IMR-90 (cell line): Measurements from ENCODE around the gene FRMD5. TPM values are rescaled to one million over a fixed set of nuclear protein-coding genes. Genes with fewer than 3 reads are reported as not detected.
"Not testable (repeated sequence)": the region's sequence is repeated elsewhere in the genome, so short reads cannot be mapped to it uniquely, and the experiment has no call there.

Source experiments
- ATAC-seq: fragments of 200-7000 bp; cut with Tn5 transposase; 2 replicates; pipeline ENCODE4 v1.9.1; 2020; ENCODE audit warnings: low read depth, mild to moderate bottlenecking, moderate library complexity
- BruUV-seq: library from RNA; stranded (reverse); fragments of 400-500 nt; replicated peaks from 2 replicates; lab custom pipeline; 2021; lab: Mats Ljungman, UMichigan
- CTCF ChIA-PET: fragments of 300-600 bp; formaldehyde crosslinking; extraction: SDS; loops from one replicate; lab custom pipeline; 2021; ENCODE audit warnings: antibody characterized with exemption; lab: Yijun Ruan, JAX
- POLR2A ChIA-PET: fragments of 300-600 bp; sonication (Branson Sonifier 250); formaldehyde crosslinking; loops from one replicate; lab custom pipeline; 2022; ENCODE audit warnings: antibody characterized with exemption; ENCODE audit not compliant: unreplicated experiment; lab: Charles Lee
- DNase-seq: peaks from one replicate; pipeline ENCODE4 v3.0.0; 2013
- H2AFZ ChIP-seq: replicated peaks from 2 replicates; pipeline ENCODE3; 2013; ENCODE audit warnings: low read length, mild to moderate bottlenecking; ENCODE audit not compliant: poor library complexity
- H2AK5ac ChIP-seq: 2 replicates; pipeline ENCODE4 v1.6.1; 2013; ENCODE audit warnings: low read depth, low read length, inconsistent platforms
- H2AK9ac ChIP-seq: replicated peaks from 2 replicates; pipeline ENCODE3; 2013; ENCODE audit warnings: mild to moderate bottlenecking, low read depth, low read length, moderate library complexity; ENCODE audit not compliant: poor library complexity
- H2BK120ac ChIP-seq: 2 replicates; pipeline ENCODE4 v1.6.1; 2013; ENCODE audit warnings: low read depth, low read length, inconsistent platforms
- H2BK15ac ChIP-seq: 3 replicates; pipeline ENCODE4 v1.6.1; 2013; ENCODE audit warnings: low read depth, low read length, inconsistent platforms
- H2BK20ac ChIP-seq: 2 replicates; pipeline ENCODE4 v1.6.1; 2013; ENCODE audit warnings: low read depth, mild to moderate bottlenecking, inconsistent platforms, low read length, moderate library complexity
- H2BK5ac ChIP-seq: 2 replicates; pipeline ENCODE4 v1.6.1; 2013; ENCODE audit warnings: mild to moderate bottlenecking, low read depth, low read length, inconsistent platforms; ENCODE audit not compliant: poor library complexity, severe bottlenecking
- H3K14ac ChIP-seq: replicated peaks from 2 replicates; pipeline ENCODE4 v1.6.1; 2013; ENCODE audit warnings: low read depth, low read length, inconsistent platforms
- H3K18ac ChIP-seq: 2 replicates; pipeline ENCODE4 v1.6.1; 2013; ENCODE audit warnings: low read depth, low read length, control low read depth
- H3K23ac ChIP-seq: 2 replicates; pipeline ENCODE4 v1.6.1; 2013; ENCODE audit warnings: low read depth, low read length, inconsistent platforms
- H3K27ac ChIP-seq: 2 replicates; pipeline ENCODE4 v1.5.1; 2013; ENCODE audit warnings: mild to moderate bottlenecking, control low read depth, low read length; ENCODE audit not compliant: insufficient read depth
- H3K27me3 ChIP-seq: 2 replicates; pipeline ENCODE4 v1.6.1; 2013; ENCODE audit warnings: low read length; ENCODE audit not compliant: control insufficient read depth, insufficient read depth
- H3K36me3 ChIP-seq: 2 replicates; pipeline ENCODE4 v1.6.1; 2013; ENCODE audit warnings: low read length, mixed read lengths; ENCODE audit not compliant: control insufficient read depth, insufficient read depth
- H3K4ac ChIP-seq: 2 replicates; pipeline ENCODE4 v1.6.1; 2013; ENCODE audit warnings: low read depth, low read length, inconsistent platforms
- H3K4me1 ChIP-seq: 2 replicates; pipeline ENCODE4 v1.6.1; 2013; ENCODE audit warnings: low read length, mixed read lengths; ENCODE audit not compliant: control insufficient read depth, insufficient read depth
- H3K4me2 ChIP-seq: 2 replicates; pipeline ENCODE4 v1.6.1; 2013; ENCODE audit warnings: low read depth, mild to moderate bottlenecking, control low read depth, low read length, moderate library complexity
- H3K4me3 ChIP-seq: 2 replicates; pipeline ENCODE4 v1.5.1; 2013; ENCODE audit warnings: low read depth, mild to moderate bottlenecking, control low read depth, low read length, moderate library complexity; ENCODE audit not compliant: insufficient read depth
- H3K56ac ChIP-seq: 2 replicates; pipeline ENCODE4 v1.6.1; 2013; ENCODE audit warnings: low read length, inconsistent platforms; ENCODE audit not compliant: insufficient read depth; ENCODE audit errors: extremely low read depth
- H3K79me1 ChIP-seq, 2 experiments: 2 replicates each; pipeline ENCODE4 v1.6.1; 2013; ENCODE audit warnings: low read length in 2 of 2, inconsistent platforms in 1 of 2, low read depth in 1 of 2
- H3K9ac ChIP-seq: 2 replicates; pipeline ENCODE4 v1.6.1; 2013; ENCODE audit warnings: low read depth, low read length, control low read depth
- H3K9me1 ChIP-seq: 2 replicates; pipeline ENCODE4 v1.6.1; 2013; ENCODE audit warnings: low read length, inconsistent platforms; ENCODE audit not compliant: insufficient read depth
- H3K9me3 ChIP-seq: 2 replicates; pipeline ENCODE4 v1.6.1; 2013; ENCODE audit warnings: low read length; ENCODE audit not compliant: control insufficient read depth, insufficient read depth
- H4K20me1 ChIP-seq: 2 replicates; pipeline ENCODE4 v1.6.1; 2013; ENCODE audit warnings: low read length, inconsistent platforms; ENCODE audit not compliant: insufficient read depth
- H4K5ac ChIP-seq: 2 replicates; pipeline ENCODE4 v1.6.1; 2013; ENCODE audit warnings: mild to moderate bottlenecking, low read depth, low read length, control low read depth
- H4K8ac ChIP-seq, 2 experiments: 2 replicates each; pipeline ENCODE4 v1.6.1; 2013; ENCODE audit warnings: low read depth in 2 of 2, low read length in 2 of 2, control low read depth in 1 of 2, inconsistent platforms in 1 of 2
- H4K91ac ChIP-seq: 2 replicates; pipeline ENCODE4 v1.6.1; 2013; ENCODE audit warnings: low read depth, low read length, inconsistent platforms; ENCODE audit not compliant: insufficient read depth
- WGBS, 2 experiments: methylation state at CpG; one replicate each; pipeline versions ENCODE4 v1.1.5 to v1.1.7; 2013; ENCODE audit warnings: missing lambda C conversion rate in 2 of 2; ENCODE audit not compliant: insufficient read length in 1 of 2; ENCODE audit errors: extremely low coverage in 2 of 2; 5-methylcytosine and 5-hydroxymethylcytosine counted together
- dilution Hi-C: fragments of 300-500 bp; cut with HindIII; formaldehyde crosslinking; loops from one replicate; pipeline ENCODE4 v1.14.3; 2018; ENCODE audit warnings: low sequenced_read_pairs; ENCODE audit not compliant: unreplicated experiment
- in situ Hi-C: fragments of 300-500 bp; cut with MboI; formaldehyde crosslinking; loops from 3 replicates; pipeline ENCODE4 v1.14.3; 2019; ENCODE audit warnings: low sequenced_read_pairs, inconsistent platforms, mixed read lengths
- intact Hi-C: fragments of 100-400 bp; cut with micrococcal nuclease; formaldehyde crosslinking; loops from 2 replicates; pipeline ENCODE4 v1.10.0; 2022
- polyA plus RNA-seq, 3 experiments: library from polyadenylated mRNA; depleted of rRNA; stranded (reverse); fragments of >200 nt; gene quantifications; 2 replicates each; pipeline ENCODE4 v1.2.3, GENCODE V29; 2012; ENCODE audit warnings: low replicate concordance in 1 of 3
- total RNA-seq: library from RNA; depleted of rRNA; stranded (reverse); fragments of >200 nt; gene quantifications from 2 replicates; pipeline ENCODE4 v1.2.3, GENCODE V29; 2012

FRMD5 gene
- total and polyA plus RNA-seq, 2 of the 4 experiments (the other 2 are of a cell fraction) = 4.1 to 5.4 TPM

DNA sequence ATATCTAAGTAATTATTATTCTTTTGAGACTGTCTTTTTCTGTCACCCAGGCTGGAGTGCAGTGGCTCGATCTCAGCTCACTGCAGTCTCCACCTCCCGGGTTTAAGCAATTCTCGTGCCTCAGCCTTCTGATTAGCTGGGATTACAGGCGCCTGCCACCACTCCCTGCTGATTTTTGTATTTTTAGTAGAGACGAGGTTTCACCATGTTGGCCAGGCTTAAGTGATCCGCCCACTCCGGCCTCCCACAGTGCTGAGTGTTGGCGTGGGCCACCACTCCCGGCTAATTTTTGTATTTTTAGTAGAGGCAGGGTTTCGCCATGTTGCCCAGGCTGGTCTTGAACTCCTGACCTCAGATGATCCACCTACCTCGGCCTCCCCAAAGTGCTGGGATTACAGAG lies 369.8 kb downstream of the FRMD5 start:
- H2BK120ac ChIP-seq, H3K18ac ChIP-seq, H3K9ac ChIP-seq, H4K8ac ChIP-seq, H3K4me1 ChIP-seq, H3K4me2 ChIP-seq, H3K9me1 ChIP-seq, H3K14ac ChIP-seq, H3K9me3 ChIP-seq, ATAC-seq, BruUV-seq, H2BK20ac ChIP-seq, H3K23ac ChIP-seq, CTCF ChIA-PET, intact Hi-C loops, H2BK15ac ChIP-seq, H3K4ac ChIP-seq, H2BK5ac ChIP-seq, POLR2A ChIA-PET, H3K4me3 ChIP-seq, H3K56ac ChIP-seq, H2AK9ac ChIP-seq, H4K91ac ChIP-seq, H3K27me3 ChIP-seq, in situ Hi-C loops, H2AK5ac ChIP-seq, H2AFZ ChIP-seq, H3K27ac ChIP-seq, H4K5ac ChIP-seq, H3K36me3 ChIP-seq, dilution Hi-C loops, DNase-seq: not testable (repeated sequence)
- whole genome bisulfite sequencing, 2 experiments = 96% methylated on average over 5 of the region's 11 CpGs; no CpG with 5 or more reads in 1 of the 2 experiments
- peaks cover 11% of the 10 kb centered on the region; the same call in 1 of the 2 replicates for H4K20me1 ChIP-seq
- peaks cover 15 to 43% of the 10 kb centered on the region in 2 experiments for H3K79me1 ChIP-seq
